ENCODE results near the gene NCKAP5. TPM values are rescaled to one million over a fixed set of nuclear protein-coding genes. Genes with fewer than 3 reads are reported as not detected.

The NCKAP5 gene
- total and polyA plus RNA-seq, 2 donors = 1.9 to 2.0 TPM

DNA sequence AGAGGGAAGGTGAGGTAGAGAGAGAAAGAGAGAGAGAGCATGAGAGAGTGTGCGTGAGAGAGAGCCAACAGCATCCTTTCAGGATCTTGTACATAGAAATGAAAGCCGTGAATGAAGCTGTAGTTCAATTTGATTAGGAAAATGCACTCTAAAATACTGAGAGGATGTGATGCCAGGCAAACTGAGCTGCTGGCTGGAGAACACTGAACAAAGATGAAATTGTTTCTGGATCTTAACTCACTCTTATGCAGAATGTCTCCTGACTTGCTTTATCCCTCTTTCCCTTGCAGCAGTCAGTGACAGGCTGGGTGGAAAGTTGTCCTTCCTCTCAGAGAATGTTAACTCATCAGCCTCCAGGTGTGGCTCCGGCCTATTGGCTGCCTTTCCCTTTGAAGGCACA is 908.9 kb downstream of the NCKAP5 start:
- Histone ChIP-seq H3K27me3 (ENCODE audit: control insufficient read depth in 2 of 2, insufficient read depth in 1 of 2, low read length in 1 of 2) (no peaks in the 10 kb centered on the region), H3K4me3 (ENCODE audit: low read length in 2 of 2) (no peak overlapping the region), H3K36me3 (ENCODE audit: control insufficient read depth in 2 of 2, insufficient read depth in 2 of 2, low read length in 1 of 2) (no peaks in the 10 kb centered on the region), H3K9me3 (ENCODE audit: control insufficient read depth in 2 of 2, insufficient read depth in 1 of 2, low read length in 1 of 2) (no peaks in the 10 kb centered on the region), H3K4me1 (ENCODE audit: control insufficient read depth in 2 of 2, insufficient read depth in 2 of 2, low read length in 2 of 2) (no peaks in the 10 kb centered on the region), H3K27ac (ENCODE audit: low read depth in 1 of 2, low read length in 1 of 2) (no peak overlapping the region)
- WGBS = 95% methylated on average over 3 of the region's 3 CpGs
- DNase-seq (ENCODE audit: low read depth in 6 of 9, low spot score in 9 of 9) = no peak

DNA sequence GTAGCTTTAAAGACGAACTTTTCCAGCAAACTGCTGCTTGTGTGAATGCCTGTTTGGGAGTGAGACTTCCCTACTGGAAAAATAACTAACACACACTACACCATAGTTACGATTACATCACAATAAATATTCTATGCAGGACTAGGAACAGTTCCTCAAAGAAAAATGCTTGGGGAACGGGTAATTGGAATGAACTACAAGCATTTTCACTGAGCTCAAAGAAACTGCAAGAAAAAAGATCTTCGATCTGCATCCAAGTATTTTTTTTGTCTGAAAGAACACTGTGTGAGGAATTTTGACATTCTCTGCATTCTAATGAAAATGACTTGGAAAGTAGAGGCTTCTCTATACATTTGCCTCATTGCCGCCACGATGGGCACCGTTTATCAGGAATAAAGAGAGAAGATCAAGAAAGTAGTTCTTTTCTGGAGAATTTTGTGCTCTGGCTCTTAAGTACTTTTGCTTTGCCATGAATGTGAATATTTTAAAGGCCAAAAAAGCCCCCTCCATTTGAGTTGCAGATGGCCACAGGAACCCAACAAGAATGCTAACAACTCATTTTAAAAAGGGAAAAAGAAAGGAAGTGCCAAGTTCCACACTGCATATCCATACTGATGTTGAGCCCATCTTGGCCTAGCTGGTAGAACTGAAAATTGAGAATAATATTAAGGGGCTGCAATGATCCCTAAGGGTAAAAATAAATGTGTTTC is 911.8 kb downstream of the NCKAP5 start:
- 77% methylated on average over 7 of the region's 7 CpGs for WGBS
- Histone ChIP-seq H3K36me3 (ENCODE audit: control insufficient read depth in 2 of 2, insufficient read depth in 2 of 2, low read length in 1 of 2) (no peaks in the 10 kb centered on the region), H3K27ac (ENCODE audit: low read depth in 1 of 2, low read length in 1 of 2) (no peak overlapping the region), H3K9me3 (ENCODE audit: control insufficient read depth in 2 of 2, insufficient read depth in 1 of 2, low read length in 1 of 2) (no peaks in the 10 kb centered on the region), H3K4me1 (ENCODE audit: control insufficient read depth in 2 of 2, insufficient read depth in 2 of 2, low read length in 2 of 2) (no peaks in the 10 kb centered on the region), H3K4me3 (ENCODE audit: low read length in 2 of 2) (no peak overlapping the region), H3K27me3 (ENCODE audit: control insufficient read depth in 2 of 2, insufficient read depth in 1 of 2, low read length in 1 of 2) (no peaks in the 10 kb centered on the region)
- no peak for DNase-seq (ENCODE audit: low read depth in 6 of 9, low spot score in 9 of 9)

GRCh38 chr2:132654968-132655367 is 913.3 kb downstream of the NCKAP5 start:
- Histone ChIP-seq H3K9me3 (ENCODE audit: control insufficient read depth in 2 of 2, insufficient read depth in 1 of 2, low read length in 1 of 2) (no peaks in the 10 kb centered on the region), H3K27ac (ENCODE audit: low read depth in 1 of 2, low read length in 1 of 2) (no peak overlapping the region), H3K4me3 (ENCODE audit: low read length in 2 of 2) (no peak overlapping the region), H3K36me3 (ENCODE audit: control insufficient read depth in 2 of 2, insufficient read depth in 2 of 2, low read length in 1 of 2) (no peaks in the 10 kb centered on the region), H3K4me1 (ENCODE audit: control insufficient read depth in 2 of 2, insufficient read depth in 2 of 2, low read length in 2 of 2) (no peaks in the 10 kb centered on the region), H3K27me3 (ENCODE audit: control insufficient read depth in 2 of 2, insufficient read depth in 1 of 2, low read length in 1 of 2) (no peaks in the 10 kb centered on the region)
- no peak for DNase-seq (ENCODE audit: low read depth in 6 of 9, low spot score in 9 of 9)
- 93% methylated on average over 7 of the region's 7 CpGs for WGBS

DNA sequence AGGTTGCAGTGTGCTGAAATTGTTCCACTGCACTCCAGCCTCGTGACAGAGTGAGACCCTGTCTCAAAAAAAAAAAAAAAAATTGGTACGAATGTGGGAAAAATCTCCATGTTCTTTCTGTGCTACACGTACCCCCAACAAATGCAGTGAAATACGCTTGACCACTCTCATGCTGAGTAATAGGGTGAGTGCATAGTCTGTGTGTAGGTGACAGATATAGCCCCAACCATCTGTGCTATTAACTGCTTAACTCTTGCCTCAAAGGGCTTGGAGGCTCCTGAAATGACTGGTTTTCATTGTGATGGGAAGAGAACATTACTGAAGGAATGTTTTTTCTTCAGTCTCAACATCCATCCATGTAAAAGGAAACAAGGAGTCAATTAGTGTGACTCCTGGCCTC is 913.9 kb downstream of the NCKAP5 start:
- Histone ChIP-seq H3K9me3 (ENCODE audit: control insufficient read depth in 2 of 2, insufficient read depth in 1 of 2, low read length in 1 of 2) (no peaks in the 10 kb centered on the region), H3K36me3 (ENCODE audit: control insufficient read depth in 2 of 2, insufficient read depth in 2 of 2, low read length in 1 of 2) (no peaks in the 10 kb centered on the region), H3K27me3 (ENCODE audit: control insufficient read depth in 2 of 2, insufficient read depth in 1 of 2, low read length in 1 of 2) (no peaks in the 10 kb centered on the region), H3K4me1 (ENCODE audit: control insufficient read depth in 2 of 2, insufficient read depth in 2 of 2, low read length in 2 of 2) (no peaks in the 10 kb centered on the region), H3K27ac (ENCODE audit: low read depth in 1 of 2, low read length in 1 of 2) (no peak overlapping the region), H3K4me3 (ENCODE audit: low read length in 2 of 2) (no peak overlapping the region)
- WGBS = 64% methylated on average over 4 of the region's 4 CpGs
- no peak for DNase-seq (ENCODE audit: low read depth in 6 of 9, low spot score in 9 of 9)

- H3K27ac ChIP-seq (ENCODE audit: low read depth in 1 of 2, low read length in 1 of 2) = no peak overlapping the region
- H3K9me3 ChIP-seq (ENCODE audit: control insufficient read depth in 2 of 2, insufficient read depth in 1 of 2, low read length in 1 of 2) = no peaks in the 10 kb centered on the region
- H3K27me3 ChIP-seq (ENCODE audit: control insufficient read depth in 2 of 2, insufficient read depth in 1 of 2, low read length in 1 of 2) = no peaks in the 10 kb centered on the region
- H3K4me3 ChIP-seq (ENCODE audit: low read length in 2 of 2) = no peak overlapping the region
- no peaks in the 10 kb centered on the region for H3K4me1 ChIP-seq (ENCODE audit: control insufficient read depth in 2 of 2, insufficient read depth in 2 of 2, low read length in 2 of 2)
- no peak for DNase-seq (ENCODE audit: low read depth in 6 of 9, low spot score in 9 of 9)
- 94% methylated on average over 8 of the region's 8 CpGs for WGBS
- H3K36me3 ChIP-seq (ENCODE audit: control insufficient read depth in 2 of 2, insufficient read depth in 2 of 2, low read length in 1 of 2) = no peaks in the 10 kb centered on the region
Measured at GRCh38 chr2:132652474-132652873, 915.8 kb downstream of the NCKAP5 start.

- Histone ChIP-seq H3K36me3 (ENCODE audit: control insufficient read depth in 2 of 2, insufficient read depth in 2 of 2, low read length in 1 of 2) (no peaks in the 10 kb centered on the region), H3K4me3 (ENCODE audit: low read length in 2 of 2) (no peak overlapping the region), H3K4me1 (ENCODE audit: control insufficient read depth in 2 of 2, insufficient read depth in 2 of 2, low read length in 2 of 2) (no peaks in the 10 kb centered on the region), H3K9me3 (ENCODE audit: control insufficient read depth in 2 of 2, insufficient read depth in 1 of 2, low read length in 1 of 2) (no peaks in the 10 kb centered on the region), H3K27ac (ENCODE audit: low read depth in 1 of 2, low read length in 1 of 2) (no peak overlapping the region), H3K27me3 (ENCODE audit: control insufficient read depth in 2 of 2, insufficient read depth in 1 of 2, low read length in 1 of 2) (no peaks in the 10 kb centered on the region)
- no peak for DNase-seq (ENCODE audit: low read depth in 6 of 9, low spot score in 9 of 9)
- 89% methylated on average over 12 of the region's 12 CpGs for WGBS
Measured at GRCh38 chr2:132651115-132652045, 916.9 kb downstream of the NCKAP5 start.

DNA sequence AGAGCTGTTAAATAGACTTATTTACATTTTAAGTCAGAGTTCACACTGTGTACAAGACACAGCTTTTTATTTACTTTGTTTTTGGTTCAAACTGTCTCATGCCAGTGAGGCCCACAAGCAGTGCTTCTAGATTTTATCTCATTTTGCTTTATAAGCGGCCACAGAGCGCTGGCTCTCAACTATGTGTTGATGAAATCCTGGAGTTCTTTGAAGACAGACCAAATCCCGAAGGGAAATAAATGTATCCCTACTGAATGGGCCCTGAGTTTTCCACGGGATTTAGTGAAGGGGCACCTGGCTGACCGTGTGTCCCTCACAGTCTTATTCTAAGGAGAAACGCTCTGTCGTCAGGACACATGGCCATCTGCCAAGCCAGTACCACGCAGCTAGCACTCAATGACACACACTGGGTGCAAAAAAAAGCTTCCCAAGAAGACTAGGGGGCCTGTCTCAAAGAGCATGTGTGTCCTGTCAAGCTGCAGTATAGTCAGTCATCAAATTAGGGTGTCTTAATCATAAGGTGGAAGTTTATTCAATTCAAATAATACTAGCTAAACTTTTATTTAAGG is 921.6 kb downstream of the NCKAP5 start:
- H3K27ac ChIP-seq (ENCODE audit: low read depth in 1 of 2, low read length in 1 of 2) = no peak overlapping the region
- 87% methylated on average over 8 of the region's 8 CpGs for WGBS
- no peaks in the 10 kb centered on the region for H3K27me3 ChIP-seq (ENCODE audit: control insufficient read depth in 2 of 2, insufficient read depth in 1 of 2, low read length in 1 of 2)
- H3K36me3 ChIP-seq (ENCODE audit: control insufficient read depth in 2 of 2, insufficient read depth in 2 of 2, low read length in 1 of 2) = no peaks in the 10 kb centered on the region
- H3K4me1 ChIP-seq (ENCODE audit: control insufficient read depth in 2 of 2, insufficient read depth in 2 of 2, low read length in 2 of 2) = no peaks in the 10 kb centered on the region
- no peak for DNase-seq (ENCODE audit: low read depth in 6 of 9, low spot score in 9 of 9)
- H3K9me3 ChIP-seq (ENCODE audit: control insufficient read depth in 2 of 2, insufficient read depth in 1 of 2, low read length in 1 of 2) = no peaks in the 10 kb centered on the region
- no peak overlapping the region for H3K4me3 ChIP-seq (ENCODE audit: low read length in 2 of 2)

DNA sequence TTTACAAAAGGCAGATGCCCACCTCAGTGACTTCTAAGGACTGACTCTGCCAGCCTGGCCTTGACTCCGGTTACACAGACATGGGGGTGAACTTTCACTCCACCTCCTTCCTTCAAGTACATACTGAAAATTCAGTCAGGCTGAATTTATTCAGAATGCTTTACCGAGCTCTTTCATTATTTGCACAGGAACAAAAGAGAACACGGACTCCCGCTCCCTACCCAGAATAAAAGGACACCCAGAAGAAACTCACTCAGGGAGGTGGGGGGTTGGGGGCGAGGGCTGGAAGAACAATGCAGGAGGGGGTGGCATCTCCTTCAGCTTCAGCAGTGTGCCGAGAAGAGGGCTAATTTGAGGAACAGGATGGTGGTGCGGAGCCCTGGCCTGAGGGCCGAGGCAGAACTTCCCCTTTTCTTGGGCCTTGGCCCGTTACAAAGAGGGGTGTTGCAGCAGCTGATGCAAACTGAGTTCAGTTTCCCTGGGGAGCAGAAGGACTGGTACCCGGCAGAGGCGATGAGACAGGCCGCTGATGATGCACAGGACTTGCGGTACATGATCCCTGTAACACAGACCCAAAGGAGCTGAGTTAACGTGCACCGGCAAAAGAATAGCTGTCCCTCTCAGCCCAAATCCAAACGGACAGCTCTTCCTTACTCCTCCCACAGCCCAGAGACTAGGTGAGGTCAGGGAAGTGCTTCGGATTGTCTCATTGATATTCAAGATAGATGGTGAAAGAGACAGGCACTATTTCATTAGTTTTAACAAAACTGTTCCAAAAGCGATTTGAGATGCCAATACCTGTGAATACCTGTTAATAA is 922.3 kb downstream of the NCKAP5 start:
- 50% methylated on average over 18 of the region's 18 CpGs for WGBS
- H3K27ac ChIP-seq (ENCODE audit: low read depth in 1 of 2, low read length in 1 of 2) = no peak overlapping the region
- no peaks in the 10 kb centered on the region for H3K4me1 ChIP-seq (ENCODE audit: control insufficient read depth in 2 of 2, insufficient read depth in 2 of 2, low read length in 2 of 2)
- H3K9me3 ChIP-seq (ENCODE audit: control insufficient read depth in 2 of 2, insufficient read depth in 1 of 2, low read length in 1 of 2) = no peaks in the 10 kb centered on the region
- no peak for DNase-seq (ENCODE audit: low read depth in 6 of 9, low spot score in 9 of 9)
- H3K4me3 ChIP-seq (ENCODE audit: low read length in 2 of 2) = no peak overlapping the region
- H3K36me3 ChIP-seq (ENCODE audit: control insufficient read depth in 2 of 2, insufficient read depth in 2 of 2, low read length in 1 of 2) = no peaks in the 10 kb centered on the region
- no peaks in the 10 kb centered on the region for H3K27me3 ChIP-seq (ENCODE audit: control insufficient read depth in 2 of 2, insufficient read depth in 1 of 2, low read length in 1 of 2)

All from thymus (tissue), 11 donors.